Measurements from ENCODE around the gene ITGA3.

ITGA3 gene

DNA sequence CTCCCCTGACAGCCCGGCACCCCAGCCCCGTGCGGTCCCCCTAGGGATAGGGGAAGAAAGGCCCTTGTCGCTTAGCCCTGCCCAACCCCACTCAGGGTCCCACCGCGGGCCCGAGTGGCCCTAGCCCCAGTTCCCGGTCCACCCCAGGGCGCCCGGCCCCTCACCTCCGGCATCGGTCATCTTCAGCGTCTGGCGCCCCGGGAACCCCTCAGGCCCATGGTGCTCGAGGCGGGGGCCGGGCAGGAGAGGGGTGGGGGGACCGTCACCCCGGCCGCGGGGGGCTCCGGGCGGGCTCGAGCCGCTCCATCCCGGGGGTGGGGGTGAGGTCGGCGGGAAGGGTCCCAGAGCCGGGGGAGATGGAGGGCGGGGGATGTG, 73.4 kb downstream of the ITGA3 start:
- Histone ChIP-seq H3K4me1 (peaks cover 0 to 52% (median 46%) of the 10 kb centered on the region in 4 donors), H3K27me3 (peaks cover 0 to 4% of the 10 kb centered on the region in 2 donors)
- DNase-seq: no peak

DNA sequence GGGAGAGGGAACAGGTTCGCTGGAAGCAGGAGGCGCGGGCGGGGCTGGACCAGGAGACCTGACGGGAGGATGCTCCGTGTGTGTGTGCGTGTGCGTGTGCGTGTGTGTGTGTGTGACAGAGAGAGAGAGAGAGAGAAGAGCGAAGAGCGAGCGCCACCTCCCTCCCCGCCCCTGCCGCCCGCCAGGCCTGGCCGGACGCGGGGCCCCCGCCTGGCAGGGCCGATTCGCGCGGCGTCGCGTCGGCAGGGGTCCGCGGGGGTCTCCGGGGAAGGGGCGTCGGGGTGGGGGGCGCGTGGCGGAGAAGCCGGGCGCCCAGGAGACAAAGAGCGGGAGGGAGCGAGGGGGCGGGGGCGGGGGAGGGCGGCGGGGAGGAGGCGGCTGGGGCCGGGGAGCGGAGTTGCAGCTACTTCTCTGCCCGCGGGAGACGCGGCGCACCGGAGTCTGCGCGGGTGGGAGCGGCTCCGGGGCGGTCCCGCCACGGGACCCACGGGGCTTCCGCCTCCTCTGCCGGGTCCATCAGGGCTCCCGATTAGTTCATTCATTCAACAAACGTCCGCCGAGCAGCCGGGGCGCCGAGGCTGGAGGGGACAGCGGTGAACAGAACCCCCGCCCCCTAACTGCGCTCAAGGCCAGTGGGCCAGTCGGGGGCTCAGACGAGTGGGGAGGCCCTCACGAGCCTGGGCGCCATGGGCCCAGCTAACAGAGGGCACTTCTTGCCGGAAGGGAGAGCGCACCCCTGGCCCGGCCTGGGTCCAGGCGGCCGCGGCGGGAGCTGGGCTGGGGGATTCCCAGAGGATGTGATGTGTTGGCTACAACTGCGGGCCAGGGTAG, 74.0 kb downstream of the ITGA3 start, which contains the start of gene SAMD14:
Gene SAMD14, minus strand, starts transcription at position 433 of the 831 bp plus-strand sequence. CDS start 5,201 bp downstream, outside the sequence.
- TF ChIP-seq, protein P1, sequence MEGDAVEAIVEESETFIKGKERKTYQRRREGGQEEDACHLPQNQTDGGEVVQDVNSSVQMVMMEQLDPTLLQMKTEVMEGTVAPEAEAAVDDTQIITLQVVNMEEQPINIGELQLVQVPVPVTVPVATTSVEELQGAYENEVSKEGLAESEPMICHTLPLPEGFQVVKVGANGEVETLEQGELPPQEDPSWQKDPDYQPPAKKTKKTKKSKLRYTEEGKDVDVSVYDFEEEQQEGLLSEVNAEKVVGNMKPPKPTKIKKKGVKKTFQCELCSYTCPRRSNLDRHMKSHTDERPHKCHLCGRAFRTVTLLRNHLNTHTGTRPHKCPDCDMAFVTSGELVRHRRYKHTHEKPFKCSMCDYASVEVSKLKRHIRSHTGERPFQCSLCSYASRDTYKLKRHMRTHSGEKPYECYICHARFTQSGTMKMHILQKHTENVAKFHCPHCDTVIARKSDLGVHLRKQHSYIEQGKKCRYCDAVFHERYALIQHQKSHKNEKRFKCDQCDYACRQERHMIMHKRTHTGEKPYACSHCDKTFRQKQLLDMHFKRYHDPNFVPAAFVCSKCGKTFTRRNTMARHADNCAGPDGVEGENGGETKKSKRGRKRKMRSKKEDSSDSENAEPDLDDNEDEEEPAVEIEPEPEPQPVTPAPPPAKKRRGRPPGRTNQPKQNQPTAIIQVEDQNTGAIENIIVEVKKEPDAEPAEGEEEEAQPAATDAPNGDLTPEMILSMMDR (IDR thresholded peaks at IDR 0.05): no peak
- H3K27me3 ChIP-seq: peaks cover 0 to 4% of the 10 kb centered on the region in 2 donors
- peak within 1 kb of the TSS; percentile 50 to 59 for H3K4me3 ChIP-seq
- peak within 1 kb of the TSS; percentile 52 to 62 for H3K27ac ChIP-seq
- H3K36me3 ChIP-seq: peaks cover 0 to 9% (median 4%) of the 10 kb centered on the region in 3 donors
- DNase-seq: peak in 1 of 2 donors; percentile 78
- no peaks in the 10 kb centered on the region for H3K9me3 ChIP-seq
- intact Hi-C loops (cut with DNase I; ENCODE audit: low total_unique reads): no loop called here
- peaks cover 0 to 56% (median 49%) of the 10 kb centered on the region in 4 donors for H3K4me1 ChIP-seq

More for the DNA sequence above, 73.4 kb downstream of the ITGA3 start:
- TF ChIP-seq, protein P1 (IDR thresholded peaks at IDR 0.05): no peak
- Histone ChIP-seq H3K9me3 (no peaks in the 10 kb centered on the region), H3K36me3 (peaks cover 0 to 3% (median 0%) of the 10 kb centered on the region in 3 donors), H3K4me3 (peak overlapping the region; percentile 50 to 59), H3K27ac (peak overlapping the region; percentile 52 to 62)
- intact Hi-C loops (cut with DNase I; ENCODE audit: low total_unique reads): no loop called here

DNA sequence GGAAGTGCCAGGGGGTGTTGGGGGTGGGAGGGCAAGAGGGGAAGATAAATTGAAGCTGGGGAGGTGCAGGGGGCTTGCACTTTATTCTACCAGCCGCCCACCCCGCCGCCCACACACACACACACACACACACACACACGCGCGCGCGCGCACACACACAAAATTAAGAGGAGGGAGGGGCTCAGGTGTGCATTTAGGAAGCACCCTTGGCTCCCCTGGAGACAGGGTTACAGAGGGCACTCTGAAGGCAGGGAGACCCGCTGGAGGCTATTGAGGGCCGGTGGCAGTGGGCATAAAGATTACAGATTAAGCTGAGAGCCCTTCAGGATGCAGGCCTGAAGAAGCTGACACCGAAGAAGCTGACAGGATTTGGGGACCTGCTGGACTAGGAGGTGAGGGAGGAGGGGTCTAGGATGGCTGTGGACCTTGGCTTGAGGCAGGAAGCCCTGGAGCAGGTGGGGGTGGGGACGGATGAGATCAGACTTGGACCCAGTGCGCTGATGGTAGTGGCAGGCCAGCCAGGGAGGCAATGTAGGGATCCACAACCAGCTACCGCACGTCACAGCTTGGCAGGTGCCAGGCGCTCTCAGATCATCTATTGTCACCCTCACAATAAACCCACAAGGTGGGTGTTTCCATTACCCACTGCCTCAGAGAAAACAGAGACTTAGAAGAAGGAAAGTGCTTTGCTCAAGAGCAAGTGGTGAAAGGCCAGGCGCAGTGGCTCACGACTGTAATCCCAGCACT, 74.8 kb downstream of the ITGA3 start:
- peak in 1 of 2 donors; percentile 76 for DNase-seq
- Histone ChIP-seq H3K27me3 (peaks cover 0 to 4% of the 10 kb centered on the region in 2 donors), H3K36me3 (peaks cover 0 to 17% (median 12%) of the 10 kb centered on the region in 3 donors), H3K27ac (peak overlapping the region; percentile 52 to 62), H3K4me1 (peaks cover 0 to 56% (median 49%) of the 10 kb centered on the region in 4 donors), H3K9me3 (no peaks in the 10 kb centered on the region), H3K4me3 (peak overlapping the region; percentile 50 to 59)
- intact Hi-C loops (cut with DNase I; ENCODE audit: low total_unique reads): no loop called here
- TF ChIP-seq, protein P1 (IDR thresholded peaks at IDR 0.05): no peak

DNA sequence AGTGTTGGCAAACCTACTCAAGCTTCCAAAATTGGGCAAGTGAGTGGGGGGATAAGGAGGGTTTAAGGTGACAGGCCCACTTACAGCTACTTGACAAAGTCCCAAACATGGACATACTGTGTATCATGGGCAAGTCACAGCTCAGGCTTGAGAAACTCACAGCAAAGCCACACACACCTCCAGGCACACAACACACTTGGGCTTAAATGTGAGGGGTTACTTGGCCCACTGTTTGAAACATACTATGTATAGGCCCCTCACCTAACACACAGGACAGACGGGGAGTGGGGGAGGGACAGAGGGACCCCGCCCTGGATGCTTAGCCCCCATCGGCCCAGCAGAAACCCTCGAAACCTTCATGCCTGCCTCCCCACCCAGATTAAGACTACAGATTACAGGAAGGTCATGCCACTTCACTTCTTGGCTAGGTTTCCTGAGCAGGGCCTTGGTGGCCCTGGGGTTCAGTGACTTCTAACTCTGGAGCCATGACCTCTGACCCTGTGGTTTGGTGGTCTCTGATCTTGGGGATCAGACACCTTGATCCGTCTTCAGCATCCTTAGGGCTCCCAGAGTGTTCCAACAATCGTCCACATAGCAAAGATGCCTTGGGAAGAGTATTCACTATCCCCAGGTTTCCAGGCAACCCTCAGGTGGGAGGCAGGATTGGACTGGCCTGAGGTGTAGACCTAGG, 76.3 kb downstream of the ITGA3 start:
- no peak overlapping the region for H3K4me3 ChIP-seq
- H3K27me3 ChIP-seq: peaks cover 0 to 4% of the 10 kb centered on the region in 2 donors
- H3K4me1 ChIP-seq: peaks cover 0 to 56% (median 49%) of the 10 kb centered on the region in 4 donors
- DNase-seq: no peak
- no peaks in the 10 kb centered on the region for H3K9me3 ChIP-seq
- peak overlapping the region; percentile 78 to 87 for H3K27ac ChIP-seq
- TF ChIP-seq, protein P1 (IDR thresholded peaks at IDR 0.05): no peak
- intact Hi-C loops (cut with DNase I; ENCODE audit: low total_unique reads): no loop called here
- H3K36me3 ChIP-seq: peaks cover 0 to 32% (median 28%) of the 10 kb centered on the region in 3 donors

Data from tibial artery (tissue), 4 donors.